ENCODE data around the gene RBM43.

Gene RBM43

DNA sequence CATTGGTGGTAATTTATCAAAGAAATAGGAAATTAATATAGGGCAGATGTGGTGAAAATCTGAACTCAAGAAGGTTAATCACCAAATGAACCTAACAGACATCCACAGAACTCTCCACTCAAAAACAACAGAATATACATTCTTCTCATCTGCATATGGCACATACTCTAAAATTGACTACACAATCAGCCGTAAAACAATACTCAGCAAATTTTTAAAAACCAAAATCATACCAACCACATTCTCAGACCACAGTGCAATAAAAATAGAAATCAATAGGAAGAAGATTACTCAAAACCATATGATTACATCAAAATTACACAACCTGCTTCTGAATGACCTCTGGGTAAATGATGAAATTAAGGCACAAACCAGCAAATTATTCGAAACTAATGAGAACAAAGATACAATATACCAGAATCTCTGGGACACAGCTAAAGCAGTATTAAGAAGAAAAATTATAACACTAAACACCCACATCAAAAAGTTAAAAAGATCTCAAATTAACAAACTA, 31.0 kb downstream of the RBM43 start:
- no peak for DNase-seq (ENCODE audit: low read depth in 2 of 2)
- TF ChIP-seq, protein P1, sequence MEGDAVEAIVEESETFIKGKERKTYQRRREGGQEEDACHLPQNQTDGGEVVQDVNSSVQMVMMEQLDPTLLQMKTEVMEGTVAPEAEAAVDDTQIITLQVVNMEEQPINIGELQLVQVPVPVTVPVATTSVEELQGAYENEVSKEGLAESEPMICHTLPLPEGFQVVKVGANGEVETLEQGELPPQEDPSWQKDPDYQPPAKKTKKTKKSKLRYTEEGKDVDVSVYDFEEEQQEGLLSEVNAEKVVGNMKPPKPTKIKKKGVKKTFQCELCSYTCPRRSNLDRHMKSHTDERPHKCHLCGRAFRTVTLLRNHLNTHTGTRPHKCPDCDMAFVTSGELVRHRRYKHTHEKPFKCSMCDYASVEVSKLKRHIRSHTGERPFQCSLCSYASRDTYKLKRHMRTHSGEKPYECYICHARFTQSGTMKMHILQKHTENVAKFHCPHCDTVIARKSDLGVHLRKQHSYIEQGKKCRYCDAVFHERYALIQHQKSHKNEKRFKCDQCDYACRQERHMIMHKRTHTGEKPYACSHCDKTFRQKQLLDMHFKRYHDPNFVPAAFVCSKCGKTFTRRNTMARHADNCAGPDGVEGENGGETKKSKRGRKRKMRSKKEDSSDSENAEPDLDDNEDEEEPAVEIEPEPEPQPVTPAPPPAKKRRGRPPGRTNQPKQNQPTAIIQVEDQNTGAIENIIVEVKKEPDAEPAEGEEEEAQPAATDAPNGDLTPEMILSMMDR (IDR thresholded peaks at IDR 0.05; ENCODE audit: low read depth, low read length): no peak
- no peak overlapping the region for H3K4me3 ChIP-seq (replicated peaks in 1 of 2; ENCODE audit: low read depth in 2 of 2, low read length in 2 of 2)

DNA sequence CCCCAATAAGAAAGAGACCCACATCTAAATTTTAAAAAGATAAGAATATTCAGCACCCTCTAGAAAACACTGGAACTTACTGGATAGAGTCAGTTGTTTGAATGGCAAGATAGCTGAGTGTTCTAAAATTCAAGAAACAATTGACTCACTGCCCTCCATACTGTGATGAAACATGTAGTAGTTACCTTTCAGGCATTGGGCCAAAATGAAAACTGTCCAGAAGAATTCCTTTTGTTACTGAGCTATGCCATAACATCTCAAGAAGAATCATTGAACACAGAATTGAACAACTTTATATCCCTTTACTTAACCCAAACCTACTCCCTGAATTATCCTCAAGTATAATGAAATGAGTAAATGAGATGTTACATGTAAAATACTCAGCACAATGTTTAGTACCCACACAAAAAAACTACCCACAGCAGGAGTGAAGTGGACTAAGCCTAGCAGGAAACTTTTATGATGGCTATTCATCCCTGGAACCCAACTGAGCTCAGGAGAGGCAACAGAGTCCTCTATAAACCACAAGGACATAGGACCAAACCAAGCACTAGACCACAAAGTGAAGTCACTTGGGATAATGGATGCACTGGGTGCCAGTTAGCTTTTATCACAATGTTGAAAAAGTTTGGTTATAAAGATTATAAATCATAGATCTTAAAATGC, 32.7 kb downstream of the RBM43 start:
- TF ChIP-seq, protein P1 (IDR thresholded peaks at IDR 0.05; ENCODE audit: low read depth, low read length): no peak
- DNase-seq (ENCODE audit: low read depth in 2 of 2): peak in 1 of 2 donors; percentile 26
- no peak overlapping the region for H3K4me3 ChIP-seq (replicated peaks in 1 of 2; ENCODE audit: low read depth in 2 of 2, low read length in 2 of 2)

DNA sequence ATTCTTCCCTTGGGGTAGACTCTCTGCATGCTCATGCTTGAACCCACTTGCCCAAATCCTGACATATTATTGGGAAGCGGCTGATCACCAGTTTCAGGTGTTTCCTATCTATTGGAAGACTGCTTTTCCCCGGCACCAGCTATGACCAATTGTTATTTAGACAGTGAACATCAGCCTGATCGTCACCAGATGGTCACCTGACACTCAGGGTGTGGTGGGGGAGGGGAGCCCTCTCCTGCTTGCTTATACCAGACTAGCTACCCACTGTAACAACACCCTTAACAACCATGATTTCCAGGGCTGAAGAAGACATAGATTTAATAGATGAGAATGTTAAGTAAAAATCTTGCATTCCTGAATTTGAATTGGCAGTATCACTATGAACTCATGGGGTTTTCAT, 44.3 kb downstream of the RBM43 start:
- no peak overlapping the region for H3K4me3 ChIP-seq (replicated peaks in 1 of 2; ENCODE audit: low read depth in 2 of 2, low read length in 2 of 2)
- no peak for DNase-seq (ENCODE audit: low read depth in 2 of 2)
- TF ChIP-seq, protein P1 (IDR thresholded peaks at IDR 0.05; ENCODE audit: low read depth, low read length): no peak

DNA sequence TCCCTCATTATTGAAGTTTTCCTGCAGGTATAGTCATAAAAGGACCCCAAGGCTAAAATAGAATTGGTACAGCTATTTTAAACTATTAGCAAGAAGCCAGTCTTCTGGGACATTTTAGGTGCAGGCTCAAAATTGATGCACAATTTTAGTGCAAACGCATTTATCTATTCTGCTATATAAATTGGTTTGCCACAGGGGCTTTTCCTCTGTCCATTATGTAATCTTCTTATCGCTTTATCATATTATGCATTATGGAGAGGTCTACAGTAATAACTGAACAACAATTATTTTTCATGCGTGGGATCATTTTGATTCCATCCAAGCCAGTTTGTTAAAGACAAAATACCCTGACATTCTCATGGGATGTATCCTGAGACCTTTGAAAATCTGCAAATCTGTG, 54.6 kb downstream of the RBM43 start:
- no peak overlapping the region for H3K4me3 ChIP-seq (replicated peaks in 1 of 2; ENCODE audit: low read depth in 2 of 2, low read length in 2 of 2)
- no peak for DNase-seq (ENCODE audit: low read depth in 2 of 2)
- TF ChIP-seq, protein P1 (IDR thresholded peaks at IDR 0.05; ENCODE audit: low read depth, low read length): no peak

DNA sequence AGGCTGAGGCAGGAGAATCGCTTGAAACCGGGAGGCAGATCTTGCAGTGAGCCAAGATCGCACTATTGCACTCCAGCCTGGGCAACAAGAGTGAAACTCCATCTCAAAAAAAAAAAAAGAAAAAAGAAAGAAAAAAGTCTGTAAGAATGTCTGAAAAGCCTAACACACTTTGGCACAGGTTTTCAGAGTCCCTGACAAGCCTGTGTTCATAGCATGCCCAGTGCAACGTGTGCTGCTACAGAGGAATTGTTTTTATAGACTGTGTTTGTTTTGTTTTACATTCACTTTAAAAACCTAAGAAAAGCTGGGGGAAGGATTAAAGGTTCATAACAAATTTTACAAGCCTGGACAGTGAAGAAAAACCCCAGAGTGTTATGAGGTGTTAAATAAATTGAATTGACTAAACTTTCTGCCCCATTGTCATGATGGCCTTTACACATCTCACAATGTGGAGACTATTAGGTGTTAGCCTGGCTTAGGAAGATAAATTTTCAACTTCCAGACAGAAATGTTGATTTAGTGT, 55.2 kb downstream of the RBM43 start:
- TF ChIP-seq, protein P1 (IDR thresholded peaks at IDR 0.05; ENCODE audit: low read depth, low read length): no peak
- DNase-seq (ENCODE audit: low read depth in 2 of 2): no peak
- no peak overlapping the region for H3K4me3 ChIP-seq (replicated peaks in 1 of 2; ENCODE audit: low read depth in 2 of 2, low read length in 2 of 2)

DNA sequence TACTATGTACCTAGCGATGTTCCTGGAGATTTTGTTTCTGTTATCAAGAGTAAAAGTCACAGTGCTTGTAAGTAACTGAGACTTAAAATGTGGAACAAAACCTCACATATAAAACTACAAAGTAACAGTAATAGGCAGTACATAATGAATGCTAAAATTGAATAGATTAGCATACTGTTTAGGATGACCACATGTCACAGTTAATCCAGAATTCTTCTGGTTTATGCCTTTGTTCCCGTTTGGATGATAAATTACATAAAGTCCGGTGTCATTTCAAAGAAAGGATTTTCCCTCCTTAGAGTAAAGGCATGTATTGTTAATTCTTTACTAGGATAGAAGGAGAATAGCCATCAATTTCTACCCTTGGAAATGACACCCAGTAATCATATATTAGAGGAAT, 56.1 kb downstream of the RBM43 start:
- H3K4me3 ChIP-seq (replicated peaks in 1 of 2; ENCODE audit: low read depth in 2 of 2, low read length in 2 of 2): no peak overlapping the region
- DNase-seq (ENCODE audit: low read depth in 2 of 2): no peak
- TF ChIP-seq, protein P1 (IDR thresholded peaks at IDR 0.05; ENCODE audit: low read depth, low read length): no peak

Data from cardiac fibroblast (primary cell).